Measurements from ENCODE around the gene SLC7A1. TPM values are rescaled to one million over a fixed set of nuclear protein-coding genes. Genes with fewer than 3 reads are reported as not detected.
A peak's percentile ranks its signal among the peaks of the same experiment; 100 is the strongest.

Gene SLC7A1
- polyA plus RNA-seq, 2 of the 4 experiments (the other 2 are of a cell fraction) = 19.9 to 24.8 TPM

GRCh38 chr13:29503041-29503837 lies 92.2 kb downstream of the SLC7A1 start:
- DNase-seq (ENCODE audit: low read depth in 1 of 2, low spot score in 1 of 2) (no peak), ATAC-seq (no peak), FAIRE-seq (no peak)
- H3K4me2 ChIP-seq = no peak overlapping the region
- TF ChIP-seq MAFK (IDR thresholded peaks at IDR 0.05; ENCODE audit: partially characterized antibody) (peak; percentile 29), BHLHE40 (IDR thresholded peaks at IDR 0.05; ENCODE audit: low read depth, low read length) (no peak)
- POLR2A ChIA-PET = no interaction called here
- H3K27ac ChIP-seq = no peak overlapping the region
- no peaks in the 10 kb centered on the region for H3K9me3 ChIP-seq
- CTCF ChIA-PET = interaction anchor here (1.7 kb wide), 1 partner anchor 612 kb away, joined by 6 read pairs; no protein-coding TSS in a partner anchor
- 81% methylated on average over 32 of the region's 32 CpGs for WGBS (ENCODE audit: missing lambda C conversion rate)
- no peak overlapping the region for H3K4me3 ChIP-seq
- H3K4me1 ChIP-seq = no peaks in the 10 kb centered on the region

GRCh38 chr13:29502391-29503008 lies 93.0 kb downstream of the SLC7A1 start:
- Histone ChIP-seq H3K4me3 (no peak overlapping the region), H3K9me3 (no peaks in the 10 kb centered on the region), H3K4me2 (no peak overlapping the region), H3K4me1 (no peaks in the 10 kb centered on the region), H3K27ac (no peak overlapping the region)
- FAIRE-seq (no peak), DNase-seq (ENCODE audit: low read depth in 1 of 2, low spot score in 1 of 2) (no peak), ATAC-seq (peak in 1 of 2 experiments; percentile 16; a peak in 2 of 6 replicates)
- 77% methylated on average over 8 of the region's 13 CpGs for WGBS (ENCODE audit: missing lambda C conversion rate)
- no peak for TF ChIP-seq FOSL2 (IDR thresholded peaks at IDR 0.05)
- no peak for TF ChIP-seq FOSL2 (CRISPR knock-in tag; IDR thresholded peaks at IDR 0.05)
- no peak for TF ChIP-seq KDM5A (IDR thresholded peaks at IDR 0.05)
- no peak for TF ChIP-seq CBX8 (IDR thresholded peaks at IDR 0.05)
- no peak for TF ChIP-seq FOXS1 (CRISPR knock-in tag; IDR thresholded peaks at IDR 0.05)
- TF ChIP-seq CBX2 (IDR thresholded peaks at IDR 0.05; ENCODE audit: borderline replicate concordance, low read depth) = no peak
- TF ChIP-seq REST (IDR thresholded peaks at IDR 0.05) = no peak
- no peak for TF ChIP-seq RNF2 (IDR thresholded peaks at IDR 0.05; ENCODE audit: borderline replicate concordance, low read depth)
- TF ChIP-seq TP53 (CRISPR knock-in tag; IDR thresholded peaks at IDR 0.05) = no peak
- TF ChIP-seq USF2 (IDR thresholded peaks at IDR 0.05) = no peak
- CTCF ChIA-PET = no interaction called here
- POLR2A ChIA-PET = no interaction called here

- ATAC-seq (peak in 1 of 2 experiments; percentile 6; a peak in 1 of 6 replicates), FAIRE-seq (no peak), DNase-seq (ENCODE audit: low read depth in 1 of 2, low spot score in 1 of 2) (no peak)
- WGBS (ENCODE audit: missing lambda C conversion rate) = 54% methylated on average over 4 of the region's 4 CpGs
- ChIA-PET POLR2A (no interaction called here), CTCF (interaction anchor here (0.5 kb wide), 1 partner anchor 535 kb away, joined by 3 read pairs; no protein-coding TSS in a partner anchor)
- Histone ChIP-seq H3K4me2 (no peak overlapping the region), H3K27ac (no peak overlapping the region), H3K4me3 (no peak overlapping the region), H3K4me1 (no peaks in the 10 kb centered on the region), H3K9me3 (no peaks in the 10 kb centered on the region)
- TF ChIP-seq TP53 (CRISPR knock-in tag; IDR thresholded peaks at IDR 0.05) (no peak), CTCF (IDR thresholded peaks at IDR 0.05) (no peak), GATA3 (IDR thresholded peaks at IDR 0.05; ENCODE audit: borderline replicate concordance) (no peak), MAFK (IDR thresholded peaks at IDR 0.05; ENCODE audit: partially characterized antibody) (no peak)
Observed at GRCh38 chr13:29501674-29502073, 93.8 kb downstream of the SLC7A1 start.

Data from A549 (cell line).